ENCODE results near the gene ADGRL1.

GRCh38 chr19:14106840-14107239 lies 99.1 kb downstream of the ADGRL1 start:
- TF ChIP-seq MYC (IDR thresholded peaks at IDR 0.05; ENCODE audit: low read depth, low read length) (no peak), CTCF (IDR thresholded peaks at IDR 0.05; ENCODE audit: extremely low read depth in 1 of 2, insufficient read depth in 1 of 2, low read depth in 1 of 2, low read length in 2 of 2) (no peak), GATA2 (IDR thresholded peaks at IDR 0.05; ENCODE audit: insufficient read depth, insufficient read length, low read depth, low read length) (no peak), EZH2 (IDR thresholded peaks at IDR 0.05; ENCODE audit: borderline replicate concordance, low read depth, low read length, severe bottlenecking) (no peak), POLR2AphosphoS5 (IDR thresholded peaks at IDR 0.05; ENCODE audit: insufficient read depth, low read depth, low read length) (no peak), POLR2A (IDR thresholded peaks at IDR 0.05; ENCODE audit: low read depth, low read length) (no peak), JUN (IDR thresholded peaks at IDR 0.05; ENCODE audit: borderline replicate concordance, insufficient read depth, insufficient read length, low read depth) (no peak), FOS (IDR thresholded peaks at IDR 0.05; ENCODE audit: borderline replicate concordance, insufficient read depth, low read length) (no peak), MAX (IDR thresholded peaks at IDR 0.05; ENCODE audit: insufficient read depth, insufficient read length) (no peak)
